ENCODE measurements around the gene RIMBP2. TPM values are rescaled to one million over a fixed set of nuclear protein-coding genes. Genes with fewer than 3 reads are reported as not detected.

The RIMBP2 gene
- total and polyA plus RNA-seq, 3 experiments from 2014 or later = not detected

DNA sequence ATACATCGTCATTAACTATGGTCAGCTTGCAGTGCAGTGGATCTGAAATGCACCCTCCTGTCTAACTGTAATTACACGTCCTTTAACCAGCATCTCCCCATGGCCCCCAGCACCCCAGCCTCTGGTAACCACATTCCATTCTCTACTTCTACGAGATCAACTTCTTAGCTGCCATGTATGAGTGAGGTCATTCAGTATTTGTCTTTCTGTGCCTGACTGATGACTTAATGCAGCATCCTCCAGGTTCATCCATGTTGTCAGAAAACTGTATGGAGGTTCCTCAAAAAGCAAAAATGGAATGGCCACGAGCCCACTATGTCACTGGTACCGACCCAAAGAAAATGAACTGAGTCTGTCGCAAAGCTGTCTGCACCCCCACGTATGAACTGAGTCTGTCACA lies 107.3 kb downstream of the RIMBP2 start:
- Histone ChIP-seq H3K9me3 (ENCODE audit: low read length) (no peaks in the 10 kb centered on the region), H3K4me1 (ENCODE audit: insufficient read depth, low read length) (no peaks in the 10 kb centered on the region), H3K4me3 (ENCODE audit: low read length) (no peak overlapping the region), H3K36me3 (ENCODE audit: insufficient read depth, low read length) (no peaks in the 10 kb centered on the region), H3K27ac (ENCODE audit: low read depth, low read length) (no peak overlapping the region), H3K27me3 (ENCODE audit: insufficient read depth, low read length, poor library complexity, severe bottlenecking) (no peaks in the 10 kb centered on the region)
- no peak for DNase-seq
- Mint-ChIP-seq H3K9me3 (no peaks in the 10 kb centered on the region), H3K27me3 (no peaks in the 10 kb centered on the region), H3K4me3 (no peak overlapping the region), H3K36me3 (no peaks in the 10 kb centered on the region), H3K27ac (no peak overlapping the region), H3K4me1 (no peaks in the 10 kb centered on the region)
- CTCF ChIA-PET = no interaction called here
- POLR2A ChIA-PET = no interaction called here

DNA sequence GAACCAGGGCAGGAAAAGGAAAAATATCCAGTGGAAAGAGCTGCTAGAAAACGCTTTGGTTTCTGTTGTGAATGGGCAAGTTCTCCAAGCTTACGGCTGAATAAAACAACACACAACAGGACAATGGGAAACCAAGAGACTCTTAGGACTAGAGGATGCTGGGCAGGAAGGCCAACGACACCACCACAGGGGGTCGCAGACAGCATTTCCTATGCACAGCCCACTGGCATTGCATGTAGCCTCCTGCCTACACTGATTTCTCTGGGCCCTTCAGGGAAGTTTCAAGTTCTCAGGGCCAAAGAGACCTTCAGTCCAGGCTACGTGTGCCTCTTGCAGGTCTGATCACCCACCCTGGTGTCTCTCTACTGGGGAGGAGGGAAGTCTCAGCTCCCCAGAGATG lies 108.0 kb downstream of the RIMBP2 start:
- H3K27ac Mint-ChIP-seq = peak overlapping the region in 1 of 8 donors; percentile 22
- ChIA-PET POLR2A (no interaction called here), CTCF (no interaction called here)
- no peak for DNase-seq
- H3K9me3 Mint-ChIP-seq = peaks cover 0 to 2% (median 0%) of the 10 kb centered on the region in 5 donors
- no peaks in the 10 kb centered on the region for H3K4me1 Mint-ChIP-seq
- H3K36me3 Mint-ChIP-seq = no peaks in the 10 kb centered on the region
- Histone ChIP-seq H3K27me3 (ENCODE audit: insufficient read depth, low read length, poor library complexity, severe bottlenecking) (no peaks in the 10 kb centered on the region), H3K27ac (ENCODE audit: low read depth, low read length) (no peak overlapping the region), H3K4me3 (ENCODE audit: low read length) (no peak overlapping the region), H3K4me1 (ENCODE audit: insufficient read depth, low read length) (no peaks in the 10 kb centered on the region), H3K36me3 (ENCODE audit: insufficient read depth, low read length) (no peaks in the 10 kb centered on the region), H3K9me3 (ENCODE audit: low read length) (no peaks in the 10 kb centered on the region)
- H3K4me3 Mint-ChIP-seq = no peak overlapping the region
- H3K27me3 Mint-ChIP-seq = no peaks in the 10 kb centered on the region

DNA sequence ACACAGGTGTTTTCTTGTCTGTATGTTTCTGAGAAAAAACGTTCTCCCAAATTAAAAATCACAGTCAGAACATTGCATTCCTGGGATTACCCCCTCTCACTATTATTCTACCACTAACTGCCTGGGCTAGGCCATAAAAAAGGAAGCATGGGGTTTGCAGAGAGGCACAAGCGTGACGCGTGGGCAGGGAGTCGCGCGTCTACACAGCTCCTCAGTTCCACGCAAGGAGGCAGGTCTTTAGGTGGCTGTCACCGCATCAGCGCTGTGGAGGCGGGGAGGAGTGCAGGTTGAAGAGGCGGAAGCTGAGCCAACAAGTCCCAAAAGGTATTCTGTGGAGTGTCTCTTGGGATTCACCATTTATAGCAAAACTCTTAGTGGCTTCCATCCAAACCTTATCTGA lies 109.9 kb downstream of the RIMBP2 start:
- CTCF ChIA-PET = no interaction called here
- Mint-ChIP-seq H3K27me3 (no peaks in the 10 kb centered on the region), H3K9me3 (peaks cover 0 to 3% (median 0%) of the 10 kb centered on the region in 5 donors), H3K4me1 (no peaks in the 10 kb centered on the region), H3K27ac (no peak overlapping the region), H3K36me3 (no peaks in the 10 kb centered on the region), H3K4me3 (no peak overlapping the region)
- DNase-seq = no peak
- no peaks in the 10 kb centered on the region for H3K4me1 ChIP-seq (ENCODE audit: insufficient read depth, low read length)
- H3K36me3 ChIP-seq (ENCODE audit: insufficient read depth, low read length) = no peaks in the 10 kb centered on the region
- POLR2A ChIA-PET = no interaction called here
- no peaks in the 10 kb centered on the region for H3K9me3 ChIP-seq (ENCODE audit: low read length)
- H3K4me3 ChIP-seq (ENCODE audit: low read length) = no peak overlapping the region
- H3K27ac ChIP-seq (ENCODE audit: low read depth, low read length) = no peak overlapping the region
- no peaks in the 10 kb centered on the region for H3K27me3 ChIP-seq (ENCODE audit: insufficient read depth, low read length, poor library complexity, severe bottlenecking)

DNA sequence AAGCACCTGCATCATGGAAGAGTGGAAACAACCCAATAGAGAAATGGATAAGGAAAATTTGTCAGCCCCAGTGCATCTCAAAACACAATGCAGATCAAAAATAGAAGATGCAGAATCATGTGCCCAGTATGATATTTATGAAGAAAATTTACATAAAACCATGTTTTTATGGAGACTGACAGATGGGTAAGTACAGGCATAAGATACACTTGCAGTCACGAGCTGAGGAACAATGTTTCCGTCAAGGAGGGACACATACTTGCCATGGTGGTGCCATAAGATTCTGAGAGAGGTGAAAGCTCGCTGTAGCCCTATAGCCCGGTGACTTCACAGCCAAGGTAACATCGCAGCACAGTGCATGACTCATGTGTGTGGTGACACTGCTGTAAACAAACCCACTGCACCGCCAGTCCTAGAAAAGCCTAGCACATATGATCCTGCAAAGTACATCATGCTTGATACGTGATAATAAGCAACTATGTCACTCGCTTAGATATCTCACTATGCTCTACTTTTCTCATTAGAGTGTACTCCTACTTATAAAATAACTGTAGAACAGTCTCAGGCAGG lies 112.6 kb downstream of the RIMBP2 start:
- Histone ChIP-seq H3K9me3 (ENCODE audit: low read length) (no peaks in the 10 kb centered on the region), H3K27ac (ENCODE audit: low read depth, low read length) (no peak overlapping the region), H3K4me1 (ENCODE audit: insufficient read depth, low read length) (no peaks in the 10 kb centered on the region), H3K27me3 (ENCODE audit: insufficient read depth, low read length, poor library complexity, severe bottlenecking) (no peaks in the 10 kb centered on the region), H3K4me3 (ENCODE audit: low read length) (no peak overlapping the region), H3K36me3 (ENCODE audit: insufficient read depth, low read length) (no peaks in the 10 kb centered on the region)
- POLR2A ChIA-PET = no interaction called here
- H3K4me3 Mint-ChIP-seq = no peak overlapping the region
- H3K4me1 Mint-ChIP-seq = no peaks in the 10 kb centered on the region
- no peak for DNase-seq
- CTCF ChIA-PET = no interaction called here
- no peaks in the 10 kb centered on the region for H3K36me3 Mint-ChIP-seq
- no peaks in the 10 kb centered on the region for H3K27me3 Mint-ChIP-seq
- H3K9me3 Mint-ChIP-seq = peaks cover 0 to 8% (median 3%) of the 10 kb centered on the region in 5 donors
- no peak overlapping the region for H3K27ac Mint-ChIP-seq

DNA sequence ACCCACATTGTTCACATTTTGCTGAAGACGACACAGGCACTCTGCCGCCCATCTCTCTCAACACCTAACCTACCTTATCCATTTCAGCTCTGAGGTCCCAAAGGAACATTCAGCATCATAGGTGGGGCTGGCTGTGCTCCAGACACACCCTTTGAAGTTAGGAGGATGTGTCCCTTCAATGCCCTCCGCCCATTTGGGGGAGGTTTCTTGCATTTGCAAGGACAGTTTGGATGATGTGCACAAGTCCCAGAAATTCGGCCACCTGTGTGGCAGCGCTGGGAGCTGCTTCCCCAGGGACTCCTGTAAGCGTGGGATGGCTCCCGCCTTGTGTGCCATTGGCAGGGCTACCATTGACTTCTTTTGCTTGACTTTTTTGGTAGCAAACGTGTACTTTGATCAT lies 113.8 kb downstream of the RIMBP2 start:
- peaks cover 3 to 14% (median 9%) of the 10 kb centered on the region in 5 donors for H3K9me3 Mint-ChIP-seq
- H3K36me3 Mint-ChIP-seq = no peaks in the 10 kb centered on the region
- H3K27ac Mint-ChIP-seq = no peak overlapping the region
- Histone ChIP-seq H3K4me3 (ENCODE audit: low read length) (no peak overlapping the region), H3K4me1 (ENCODE audit: insufficient read depth, low read length) (no peaks in the 10 kb centered on the region), H3K27ac (ENCODE audit: low read depth, low read length) (no peak overlapping the region), H3K36me3 (ENCODE audit: insufficient read depth, low read length) (no peaks in the 10 kb centered on the region), H3K27me3 (ENCODE audit: insufficient read depth, low read length, poor library complexity, severe bottlenecking) (no peaks in the 10 kb centered on the region), H3K9me3 (ENCODE audit: low read length) (no peaks in the 10 kb centered on the region)
- DNase-seq = no peak
- ChIA-PET POLR2A (no interaction called here), CTCF (no interaction called here)
- no peaks in the 10 kb centered on the region for H3K27me3 Mint-ChIP-seq
- H3K4me1 Mint-ChIP-seq = no peaks in the 10 kb centered on the region
- no peak overlapping the region for H3K4me3 Mint-ChIP-seq

DNA sequence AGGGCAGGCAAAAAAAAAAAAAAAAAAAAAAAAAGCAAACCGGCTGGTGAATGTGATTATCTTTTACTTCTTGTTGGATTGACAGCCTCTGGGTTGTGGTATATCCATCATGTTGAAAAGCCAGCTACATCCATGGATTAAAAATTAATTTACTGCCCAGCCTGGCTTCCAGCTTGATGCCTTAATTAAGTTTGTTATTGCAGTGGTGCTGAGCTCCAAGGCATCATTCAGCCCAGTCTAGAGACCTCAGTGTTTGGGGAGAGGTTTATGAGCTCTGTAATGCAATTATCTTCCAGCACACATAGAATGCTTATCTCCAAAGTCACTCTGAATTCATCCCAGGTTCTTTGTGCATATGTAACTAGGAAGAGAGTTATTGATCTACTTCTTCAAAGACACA lies 114.8 kb downstream of the RIMBP2 start:
- Histone ChIP-seq H3K4me3 (ENCODE audit: low read length) (no peak overlapping the region), H3K27ac (ENCODE audit: low read depth, low read length) (no peak overlapping the region), H3K36me3 (ENCODE audit: insufficient read depth, low read length) (no peaks in the 10 kb centered on the region), H3K4me1 (ENCODE audit: insufficient read depth, low read length) (no peaks in the 10 kb centered on the region), H3K27me3 (ENCODE audit: insufficient read depth, low read length, poor library complexity, severe bottlenecking) (no peaks in the 10 kb centered on the region), H3K9me3 (ENCODE audit: low read length) (no peaks in the 10 kb centered on the region)
- no peaks in the 10 kb centered on the region for H3K36me3 Mint-ChIP-seq
- no peak for DNase-seq
- H3K27me3 Mint-ChIP-seq = no peaks in the 10 kb centered on the region
- peaks cover 3 to 14% (median 9%) of the 10 kb centered on the region in 5 donors for H3K9me3 Mint-ChIP-seq
- H3K27ac Mint-ChIP-seq = no peak overlapping the region
- CTCF ChIA-PET = no interaction called here
- no peaks in the 10 kb centered on the region for H3K4me1 Mint-ChIP-seq
- POLR2A ChIA-PET = no interaction called here
- H3K4me3 Mint-ChIP-seq = no peak overlapping the region

DNA sequence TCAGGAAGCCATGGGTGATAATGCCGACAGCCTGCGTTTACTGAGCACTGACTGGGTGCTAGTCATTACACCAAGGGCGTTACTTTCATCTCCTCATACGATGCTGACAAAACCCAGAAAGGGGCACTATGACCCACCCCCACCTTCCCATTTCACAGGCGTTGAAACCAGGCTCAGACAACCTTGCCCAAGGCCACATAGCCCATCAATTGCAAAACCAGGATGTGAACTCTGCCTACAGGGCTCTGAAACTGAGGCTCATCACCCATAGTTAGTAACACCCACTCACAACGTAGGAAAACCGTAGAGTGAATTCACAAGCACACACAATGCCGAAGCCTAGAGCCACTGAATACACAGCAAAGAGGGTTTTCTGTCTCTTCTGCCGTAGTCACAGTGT lies 119.9 kb downstream of the RIMBP2 start:
- Histone ChIP-seq H3K4me1 (ENCODE audit: insufficient read depth, low read length) (no peaks in the 10 kb centered on the region), H3K27ac (ENCODE audit: low read depth, low read length) (no peak overlapping the region), H3K27me3 (ENCODE audit: insufficient read depth, low read length, poor library complexity, severe bottlenecking) (no peaks in the 10 kb centered on the region), H3K36me3 (ENCODE audit: insufficient read depth, low read length) (no peaks in the 10 kb centered on the region), H3K9me3 (ENCODE audit: low read length) (no peaks in the 10 kb centered on the region), H3K4me3 (ENCODE audit: low read length) (no peak overlapping the region)
- H3K27ac Mint-ChIP-seq = no peak overlapping the region
- H3K4me1 Mint-ChIP-seq = no peaks in the 10 kb centered on the region
- no peak overlapping the region for H3K4me3 Mint-ChIP-seq
- ChIA-PET POLR2A (no interaction called here), CTCF (no interaction called here)
- DNase-seq = no peak
- peaks cover 0 to 4% of the 10 kb centered on the region in 2 donors for H3K27me3 Mint-ChIP-seq
- peaks cover 5 to 12% (median 9%) of the 10 kb centered on the region in 5 donors for H3K9me3 Mint-ChIP-seq
- no peaks in the 10 kb centered on the region for H3K36me3 Mint-ChIP-seq

DNA sequence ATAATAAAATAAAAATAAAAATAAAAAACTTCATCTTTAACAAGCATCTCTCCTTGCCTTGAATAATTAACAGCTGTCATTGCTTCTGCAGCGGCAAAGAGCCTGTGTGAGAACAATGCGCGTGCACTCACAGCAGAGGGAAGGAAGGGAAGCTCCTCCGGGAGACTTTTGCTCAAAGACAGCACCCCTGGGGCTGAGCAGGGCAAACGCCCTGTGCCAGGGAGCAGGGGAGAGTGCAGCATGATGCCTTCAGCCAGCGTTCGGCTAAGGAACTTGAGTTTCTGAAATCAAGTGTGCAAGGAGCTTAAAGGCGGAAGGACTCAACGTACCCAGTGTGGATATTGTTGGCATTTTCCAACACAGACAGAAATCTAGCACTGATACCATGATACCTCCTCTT lies 120.5 kb downstream of the RIMBP2 start:
- Histone ChIP-seq H3K27ac (ENCODE audit: low read depth, low read length) (no peak overlapping the region), H3K36me3 (ENCODE audit: insufficient read depth, low read length) (no peaks in the 10 kb centered on the region), H3K9me3 (ENCODE audit: low read length) (no peaks in the 10 kb centered on the region), H3K4me3 (ENCODE audit: low read length) (no peak overlapping the region), H3K27me3 (ENCODE audit: insufficient read depth, low read length, poor library complexity, severe bottlenecking) (no peaks in the 10 kb centered on the region), H3K4me1 (ENCODE audit: insufficient read depth, low read length) (no peaks in the 10 kb centered on the region)
- Mint-ChIP-seq H3K4me3 (no peak overlapping the region), H3K27ac (no peak overlapping the region), H3K27me3 (peaks cover 0 to 4% of the 10 kb centered on the region in 2 donors), H3K36me3 (no peaks in the 10 kb centered on the region), H3K4me1 (no peaks in the 10 kb centered on the region), H3K9me3 (peaks cover 5 to 12% (median 9%) of the 10 kb centered on the region in 5 donors)
- POLR2A ChIA-PET = no interaction called here
- CTCF ChIA-PET = no interaction called here
- no peak for DNase-seq

DNA sequence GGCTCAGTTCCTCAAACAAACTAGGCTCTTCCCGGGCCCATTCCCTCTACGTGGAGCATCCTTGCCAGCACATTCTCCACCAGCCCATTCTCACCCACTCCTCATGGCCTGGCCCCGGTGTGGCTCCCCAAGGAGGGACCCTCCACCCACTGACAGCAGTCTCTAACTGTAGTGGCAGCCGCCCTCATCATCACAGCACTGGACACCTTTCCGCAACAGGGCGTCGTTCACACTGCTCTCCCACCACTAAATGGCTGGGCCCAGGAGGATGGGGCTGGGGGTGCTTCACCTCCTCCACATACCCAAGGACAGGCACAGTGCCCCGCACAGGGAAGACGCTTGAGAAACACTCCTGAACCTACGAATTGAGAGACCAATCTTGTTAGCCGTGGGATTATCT lies 123.0 kb downstream of the RIMBP2 start:
- no peaks in the 10 kb centered on the region for H3K36me3 Mint-ChIP-seq
- H3K9me3 Mint-ChIP-seq = peaks cover 6 to 11% (median 7%) of the 10 kb centered on the region in 5 donors

More for the DNA sequence above, 123.0 kb downstream of the RIMBP2 start:
- Mint-ChIP-seq H3K27ac (no peak overlapping the region), H3K4me1 (no peaks in the 10 kb centered on the region), H3K4me3 (no peak overlapping the region), H3K27me3 (peaks cover 4 to 9% of the 10 kb centered on the region in 2 donors)
- Histone ChIP-seq H3K4me3 (ENCODE audit: low read length) (no peak overlapping the region), H3K4me1 (ENCODE audit: insufficient read depth, low read length) (no peaks in the 10 kb centered on the region), H3K27ac (ENCODE audit: low read depth, low read length) (no peak overlapping the region), H3K27me3 (ENCODE audit: insufficient read depth, low read length, poor library complexity, severe bottlenecking) (no peaks in the 10 kb centered on the region), H3K36me3 (ENCODE audit: insufficient read depth, low read length) (no peaks in the 10 kb centered on the region), H3K9me3 (ENCODE audit: low read length) (no peaks in the 10 kb centered on the region)
- CTCF ChIA-PET = no interaction called here
- DNase-seq = no peak
- POLR2A ChIA-PET = no interaction called here

Data from CD8-positive, alpha-beta memory T cell (primary cell).